ENCODE data around the gene JAKMIP3. TPM values are rescaled to one million over a fixed set of nuclear protein-coding genes. Genes with fewer than 3 reads are reported as not detected.

Gene JAKMIP3
- total and polyA plus RNA-seq, 10 of the 15 experiments (the other 5 are each of a cell fraction or from before 2014, with no cell fraction given), result 0.01 TPM; not detected in 7

- SMC1A ChIA-PET (ENCODE audit: uncharacterized antibody, unreplicated experiment), result no interaction called here
- H3K4me1 ChIP-seq (ENCODE audit: control insufficient read depth, insufficient read depth, low read length), result no peaks in the 10 kb centered on the region
- no peaks in the 10 kb centered on the region for H3K79me2 ChIP-seq (ENCODE audit: control insufficient read depth, insufficient read depth, low read length)
- no peak overlapping the region for H3K4me3 ChIP-seq
- intact Hi-C loops (cut with micrococcal nuclease; ENCODE audit: unreplicated experiment) (no loop called here), in situ Hi-C loops (cut with MboI) (loop anchor here (10.0 kb wide), 1 partner anchor 1844 kb away; no protein-coding TSS in a partner anchor)
- DNase-seq (ENCODE audit: low read depth, low spot score) (no peak), FAIRE-seq (no peak), ATAC-seq (no peak)
- H3K9ac ChIP-seq (ENCODE audit: control insufficient read depth, insufficient read depth, low read length), result no peak overlapping the region
- H3K27ac ChIP-seq (ENCODE audit: control insufficient read depth, insufficient read depth), result no peak overlapping the region
- no peak overlapping the region for H2AFZ ChIP-seq (ENCODE audit: control insufficient read depth, low read depth, low read length)
- TF ChIP-seq CREM (IDR thresholded peaks at IDR 0.05; ENCODE audit: low read depth), result no peak
- no peaks in the 10 kb centered on the region; a peak in 1 of 4 replicates for H3K27me3 ChIP-seq (replicated peaks in 1 of 2; ENCODE audit: control insufficient read depth in 2 of 2, insufficient read depth in 2 of 2, low read length in 1 of 2)
- 21% methylated on average over 6 of the region's 6 CpGs for WGBS (ENCODE audit: insufficient coverage, insufficient replicate concordance, low lambda C conversion rate, missing lambda C conversion rate)
- H3K9me3 ChIP-seq (replicated peaks; ENCODE audit: control insufficient read depth, insufficient read depth, low read length), result no peaks in the 10 kb centered on the region
- H4K20me1 ChIP-seq (ENCODE audit: control insufficient read depth, insufficient read depth), result no peaks in the 10 kb centered on the region
- no TSS peak for BruUV-seq (replicated peaks)
- H3K4me2 ChIP-seq (ENCODE audit: control insufficient read depth, insufficient read depth), result no peak overlapping the region
- H3K36me3 ChIP-seq (ENCODE audit: control insufficient read depth in 2 of 2, insufficient read depth in 2 of 2, low read length in 1 of 2), result no peaks in the 10 kb centered on the region
- POLR2A ChIA-PET, result no interaction called here
- CTCF ChIA-PET, result no interaction called here
- RAD21 ChIA-PET (ENCODE audit: unreplicated experiment), result no interaction called here
Measured at GRCh38 chr10:132028706-132029105, 37.0 kb upstream of the JAKMIP3 start.

DNA sequence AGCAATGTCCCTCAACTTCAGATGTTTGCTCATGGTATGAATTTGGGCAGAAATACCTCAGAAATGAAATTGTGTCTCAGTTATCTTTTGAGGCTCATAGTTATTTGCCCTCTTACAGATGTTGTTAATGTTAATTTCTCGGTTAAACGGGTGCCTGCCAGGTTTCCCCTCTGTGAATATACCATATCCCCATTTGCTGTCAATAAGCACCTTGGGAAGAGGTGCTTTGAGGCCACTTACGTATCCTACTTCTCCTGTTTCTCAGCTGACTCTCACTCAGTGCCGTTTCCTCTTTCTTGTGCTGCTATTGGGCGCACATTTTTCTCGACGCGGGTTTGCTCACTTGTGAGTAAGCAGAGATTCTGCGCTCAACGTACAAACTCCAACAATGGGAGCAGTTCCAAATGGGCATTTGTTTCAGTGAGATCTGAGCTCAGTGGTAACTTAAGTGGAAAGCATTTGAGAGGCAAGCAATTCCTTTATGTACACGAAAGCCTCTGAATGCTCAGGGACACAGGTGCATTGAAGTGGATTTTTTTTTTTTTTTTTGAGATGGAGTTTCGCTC, 34.8 kb upstream of the JAKMIP3 start:
- ATAC-seq (no peak), DNase-seq (ENCODE audit: low read depth, low spot score) (no peak), FAIRE-seq (no peak)
- intact Hi-C loops (cut with micrococcal nuclease; ENCODE audit: unreplicated experiment), result no loop called here
- Histone ChIP-seq H3K79me2 (ENCODE audit: control insufficient read depth, insufficient read depth, low read length) (no peaks in the 10 kb centered on the region), H3K27ac (ENCODE audit: control insufficient read depth, insufficient read depth) (no peak overlapping the region), H3K4me3 (no peak overlapping the region), H3K4me1 (ENCODE audit: control insufficient read depth, insufficient read depth, low read length) (no peaks in the 10 kb centered on the region), H3K27me3 (replicated peaks in 1 of 2; ENCODE audit: control insufficient read depth in 2 of 2, insufficient read depth in 2 of 2, low read length in 1 of 2) (peaks cover 0 to 1% of the 10 kb centered on the region in 2 experiments; a peak in 1 of 4 replicates), H3K36me3 (ENCODE audit: control insufficient read depth in 2 of 2, insufficient read depth in 2 of 2, low read length in 1 of 2) (no peaks in the 10 kb centered on the region), H3K9ac (ENCODE audit: control insufficient read depth, insufficient read depth, low read length) (no peak overlapping the region), H4K20me1 (ENCODE audit: control insufficient read depth, insufficient read depth) (no peaks in the 10 kb centered on the region), H2AFZ (ENCODE audit: control insufficient read depth, low read depth, low read length) (no peak overlapping the region), H3K9me3 (replicated peaks; ENCODE audit: control insufficient read depth, insufficient read depth, low read length) (no peaks in the 10 kb centered on the region), H3K4me2 (ENCODE audit: control insufficient read depth, insufficient read depth) (no peak overlapping the region)
- in situ Hi-C loops (cut with MboI), result no loop called here
- 42% methylated on average over 10 of the region's 12 CpGs for WGBS (ENCODE audit: insufficient coverage, insufficient replicate concordance, low lambda C conversion rate, missing lambda C conversion rate)
- ChIA-PET SMC1A (ENCODE audit: uncharacterized antibody, unreplicated experiment) (no interaction called here), CTCF (interaction anchor here (0.6 kb wide), 1 partner anchor 28 kb away, joined by 3 read pairs; no protein-coding TSS in a partner anchor), POLR2A (no interaction called here), RAD21 (ENCODE audit: unreplicated experiment) (no interaction called here)
- no TSS peak for BruUV-seq (replicated peaks)
- no peak for TF ChIP-seq NFYA (IDR thresholded peaks at IDR 0.05; ENCODE audit: borderline replicate concordance, low read depth, low read length)
- no peak for TF ChIP-seq FOS (IDR thresholded peaks at IDR 0.05; ENCODE audit: borderline replicate concordance, extremely low read depth, insufficient read length)
- no peak for TF ChIP-seq SMAD5 (IDR thresholded peaks at IDR 0.05; ENCODE audit: low read depth)
- no peak for TF ChIP-seq CBX3 (IDR thresholded peaks at IDR 0.05; ENCODE audit: borderline replicate concordance, low read depth)
- no peak for TF ChIP-seq RB1 (IDR thresholded peaks at IDR 0.05; ENCODE audit: borderline replicate concordance)
- no peak for TF ChIP-seq DPF2 (IDR thresholded peaks at IDR 0.05)
- TF ChIP-seq, protein P1, sequence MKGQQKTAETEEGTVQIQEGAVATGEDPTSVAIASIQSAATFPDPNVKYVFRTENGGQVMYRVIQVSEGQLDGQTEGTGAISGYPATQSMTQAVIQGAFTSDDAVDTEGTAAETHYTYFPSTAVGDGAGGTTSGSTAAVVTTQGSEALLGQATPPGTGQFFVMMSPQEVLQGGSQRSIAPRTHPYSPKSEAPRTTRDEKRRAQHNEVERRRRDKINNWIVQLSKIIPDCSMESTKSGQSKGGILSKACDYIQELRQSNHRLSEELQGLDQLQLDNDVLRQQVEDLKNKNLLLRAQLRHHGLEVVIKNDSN (IDR thresholded peaks at IDR 0.05; ENCODE audit: borderline replicate concordance, extremely low read length, insufficient read depth, low read depth, low read length), result no peak
- TF ChIP-seq ATF7 (IDR thresholded peaks at IDR 0.05; ENCODE audit: low read depth), result no peak
- TF ChIP-seq ZSCAN29 (IDR thresholded peaks at IDR 0.05), result no peak
- no peak for TF ChIP-seq CREB1 (IDR thresholded peaks at IDR 0.05; ENCODE audit: low read depth)
- no peak for TF ChIP-seq MXI1 (IDR thresholded peaks at IDR 0.05; ENCODE audit: low read depth, low read length)
- TF ChIP-seq SPI1 (IDR thresholded peaks at IDR 0.05; ENCODE audit: borderline replicate concordance, insufficient read depth, low read depth, low read length), result no peak
- no peak for TF ChIP-seq ZNF274 (IDR thresholded peaks at IDR 0.05; ENCODE audit: insufficient read depth, insufficient read length)
- no peak for TF ChIP-seq SREBF2 (IDR thresholded peaks at IDR 0.05; ENCODE audit: low read length)

Measured in GM12878 (cell line).